GM21576 (cell line): ENCODE results near the gene MSMB.
"Not testable (repeated sequence)": the region's sequence is repeated elsewhere in the genome, so short reads cannot be mapped to it uniquely, and the experiment has no call there.

Experiments
- ATAC-seq: cut with Tn5 transposase; IDR thresholded peaks from one replicate; pipeline ENCODE4 v1.9.1; 2021; ENCODE audit warnings: mild to moderate bottlenecking, moderate library complexity; ENCODE audit not compliant: unreplicated experiment

MSMB gene

GRCh38 chr10:46046261-46046660 lies at the start of gene MSMB:
Gene MSMB (minus strand): TSS chr10:46046269. CDS start chr10:46046237, 32 bp downstream.
- ATAC-seq = no peak

GRCh38 chr10:46094931-46095750 lies 49.1 kb upstream of the MSMB start:
- ATAC-seq = no peak

GRCh38 chr10:46094197-46094500 lies 48.1 kb upstream of the MSMB start:
- ATAC-seq = no peak

GRCh38 chr10:46093316-46094196 lies 47.5 kb upstream of the MSMB start:
- not testable (repeated sequence) for ATAC-seq

GRCh38 chr10:46092524-46093081 lies 46.5 kb upstream of the MSMB start:
- ATAC-seq = no peak

- ATAC-seq = no peak
These were observed 45.9 kb upstream of the MSMB start for GRCh38 chr10:46091828-46092523.

GRCh38 chr10:46091080-46091827 lies 45.2 kb upstream of the MSMB start:
- ATAC-seq = no peak

GRCh38 chr10:46090258-46090812 lies 44.3 kb upstream of the MSMB start:
- ATAC-seq = no peak

- ATAC-seq = not testable (repeated sequence)
These were observed 41.3 kb upstream of the MSMB start for GRCh38 chr10:46087381-46087780.

GRCh38 chr10:46084321-46085165 lies 38.5 kb upstream of the MSMB start:
- ATAC-seq = no peak

- ATAC-seq = no peak
These were observed 34.8 kb upstream of the MSMB start for GRCh38 chr10:46080886-46081285.

GRCh38 chr10:46079831-46080585 lies 33.9 kb upstream of the MSMB start:
- no peak for ATAC-seq

GRCh38 chr10:46077731-46078413 lies 31.8 kb upstream of the MSMB start:
- no peak for ATAC-seq

- ATAC-seq = no peak
These were observed 31.1 kb upstream of the MSMB start for GRCh38 chr10:46077141-46077554.

- no peak for ATAC-seq
These were observed 29.8 kb upstream of the MSMB start for GRCh38 chr10:46075869-46076268.

- ATAC-seq = no peak
These were observed 28.3 kb upstream of the MSMB start for GRCh38 chr10:46074196-46074946.

GRCh38 chr10:46073564-46073963 lies 27.5 kb upstream of the MSMB start:
- ATAC-seq = no peak
